ENCODE measurements around the gene FLNB.

The FLNB gene

GRCh38 chr3:58203541-58203940, 195.3 kb downstream of the FLNB start:
- Histone ChIP-seq H3K27me3 (no peaks in the 10 kb centered on the region), H3K4me1 (no peaks in the 10 kb centered on the region), H3K9me3 (no peaks in the 10 kb centered on the region), H3K4me3 (ENCODE audit: low read depth, low read length) (no peak overlapping the region), H3K36me3 (no peaks in the 10 kb centered on the region)
- TF ChIP-seq CTCF (IDR thresholded peaks at IDR 0.05; ENCODE audit: low read depth, low read length): no peak
- no peak for DNase-seq

DNA sequence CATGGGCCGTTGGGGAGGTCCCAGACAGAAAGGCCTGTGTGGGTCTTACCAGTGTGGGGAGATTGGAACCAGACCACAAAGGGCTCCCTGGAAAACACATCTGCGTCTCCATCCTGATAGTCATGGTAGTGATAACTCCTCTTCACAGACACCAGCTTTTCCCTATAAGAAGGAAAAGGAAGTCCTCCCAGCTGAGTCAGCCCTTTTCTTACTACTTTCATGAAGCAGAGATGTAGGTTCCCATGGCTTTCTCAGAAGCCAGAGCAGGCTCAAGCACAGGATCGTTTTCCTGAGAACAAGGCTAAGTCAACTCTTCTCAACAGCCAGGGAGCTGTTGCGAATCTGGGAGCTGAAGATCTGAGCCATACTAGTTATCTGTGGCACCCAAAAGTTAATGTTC, 196.5 kb downstream of the FLNB start:
- no peak overlapping the region for H3K4me3 ChIP-seq (ENCODE audit: low read depth, low read length)
- TF ChIP-seq CTCF (IDR thresholded peaks at IDR 0.05; ENCODE audit: low read depth, low read length): no peak
- no peaks in the 10 kb centered on the region for H3K36me3 ChIP-seq
- no peaks in the 10 kb centered on the region for H3K27me3 ChIP-seq
- H3K9me3 ChIP-seq: no peaks in the 10 kb centered on the region
- H3K4me1 ChIP-seq: no peaks in the 10 kb centered on the region
- no peak for DNase-seq

DNA sequence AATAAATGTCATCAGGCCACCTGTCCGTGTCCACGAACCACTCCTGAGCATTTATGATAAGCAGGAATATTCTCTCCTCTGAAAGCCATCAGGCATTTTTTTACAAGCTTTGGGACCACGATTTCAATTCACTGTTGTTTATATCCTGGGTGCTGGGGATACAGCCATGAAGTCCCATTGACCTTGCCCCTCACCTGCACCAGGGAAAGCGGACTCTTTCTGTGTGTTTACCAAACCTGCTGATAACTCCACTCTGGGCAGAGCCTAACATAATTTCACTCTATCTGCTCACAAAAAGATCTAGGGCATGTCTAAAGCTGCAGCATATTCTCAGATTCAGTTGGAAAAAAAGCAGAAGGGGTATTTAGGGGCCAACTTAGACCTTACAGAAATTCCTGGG, 197.8 kb downstream of the FLNB start:
- H3K36me3 ChIP-seq: no peaks in the 10 kb centered on the region
- H3K4me1 ChIP-seq: no peaks in the 10 kb centered on the region
- H3K27me3 ChIP-seq: no peaks in the 10 kb centered on the region
- DNase-seq: no peak
- H3K4me3 ChIP-seq (ENCODE audit: low read depth, low read length): no peak overlapping the region
- TF ChIP-seq CTCF (IDR thresholded peaks at IDR 0.05; ENCODE audit: low read depth, low read length): no peak
- H3K9me3 ChIP-seq: no peaks in the 10 kb centered on the region

- Histone ChIP-seq H3K4me3 (ENCODE audit: low read depth, low read length) (no peak overlapping the region), H3K4me1 (no peaks in the 10 kb centered on the region), H3K36me3 (no peaks in the 10 kb centered on the region), H3K27me3 (no peaks in the 10 kb centered on the region), H3K9me3 (no peaks in the 10 kb centered on the region)
- no peak for TF ChIP-seq CTCF (IDR thresholded peaks at IDR 0.05; ENCODE audit: low read depth, low read length)
- no peak for DNase-seq
These were observed 198.3 kb downstream of the FLNB start for GRCh38 chr3:58206406-58207011.

- H3K36me3 ChIP-seq: no peaks in the 10 kb centered on the region
- TF ChIP-seq CTCF (IDR thresholded peaks at IDR 0.05; ENCODE audit: low read depth, low read length): no peak
- no peak for DNase-seq
These were observed 199.7 kb downstream of the FLNB start for GRCh38 chr3:58207954-58208353.

GRCh38 chr3:58209933-58210332, 201.7 kb downstream of the FLNB start:
- no peak for DNase-seq
- no peaks in the 10 kb centered on the region for H3K9me3 ChIP-seq

More at GRCh38 chr3:58207954-58208353, 199.7 kb downstream of the FLNB start:
- Histone ChIP-seq H3K4me1 (no peaks in the 10 kb centered on the region), H3K4me3 (ENCODE audit: low read depth, low read length) (no peak overlapping the region), H3K27me3 (no peaks in the 10 kb centered on the region), H3K9me3 (no peaks in the 10 kb centered on the region)

More at GRCh38 chr3:58209933-58210332, 201.7 kb downstream of the FLNB start:
- H3K36me3 ChIP-seq: no peaks in the 10 kb centered on the region
- H3K4me3 ChIP-seq (ENCODE audit: low read depth, low read length): no peak overlapping the region
- no peak for TF ChIP-seq CTCF (IDR thresholded peaks at IDR 0.05; ENCODE audit: low read depth, low read length)
- H3K4me1 ChIP-seq: no peaks in the 10 kb centered on the region
- no peaks in the 10 kb centered on the region for H3K27me3 ChIP-seq
